ENCODE results near the gene LIAS.
A peak's percentile ranks its signal among the peaks of the same experiment; 100 is the strongest.
"Not testable (repeated sequence)": the region's sequence is repeated elsewhere in the genome, so short reads cannot be mapped to it uniquely, and the experiment has no call there.

Gene LIAS

GRCh38 chr4:39458505-39459300 is at the start of gene LIAS, which contains the start of gene RPL9:
LIAS (plus strand) TSS chr4:39459056; CDS start chr4:39459118, 62 bp downstream.
RPL9 (minus strand) TSS chr4:39458922; CDS start chr4:39458439, 483 bp downstream.
- peak; percentile 86 to 90 for DNase-seq (ENCODE audit: low read depth in 2 of 2)

- no peak for DNase-seq (ENCODE audit: low read depth in 2 of 2)
Observed at GRCh38 chr4:39410415-39410814, 48.4 kb upstream of the LIAS start.

GRCh38 chr4:39411561-39411960 is 47.3 kb upstream of the LIAS start:
- DNase-seq (ENCODE audit: low read depth in 2 of 2), result not testable (repeated sequence)

GRCh38 chr4:39415678-39416283 is 43.1 kb upstream of the LIAS start:
- no peak for DNase-seq (ENCODE audit: low read depth in 2 of 2)

GRCh38 chr4:39422247-39422646 is 36.6 kb upstream of the LIAS start:
- DNase-seq (ENCODE audit: low read depth in 2 of 2), result no peak

- DNase-seq (ENCODE audit: low read depth in 2 of 2), result not testable (repeated sequence)
Observed at GRCh38 chr4:39425297-39425696, 33.6 kb upstream of the LIAS start.

- DNase-seq (ENCODE audit: low read depth in 2 of 2), result no peak
Observed at GRCh38 chr4:39426728-39427127, 32.1 kb upstream of the LIAS start.

GRCh38 chr4:39427520-39428114 is 31.2 kb upstream of the LIAS start:
- no peak for DNase-seq (ENCODE audit: low read depth in 2 of 2)

- no peak for DNase-seq (ENCODE audit: low read depth in 2 of 2)
Observed at GRCh38 chr4:39429476-39430334, 29.2 kb upstream of the LIAS start.

GRCh38 chr4:39433878-39434492 is 24.9 kb upstream of the LIAS start:
- DNase-seq (ENCODE audit: low read depth in 2 of 2), result no peak

- no peak for DNase-seq (ENCODE audit: low read depth in 2 of 2)
Observed at GRCh38 chr4:39435659-39436563, 22.9 kb upstream of the LIAS start.

- no peak for DNase-seq (ENCODE audit: low read depth in 2 of 2)
Observed at GRCh38 chr4:39441593-39441992, 17.3 kb upstream of the LIAS start.

- DNase-seq (ENCODE audit: low read depth in 2 of 2), result no peak
Observed at GRCh38 chr4:39442998-39443397, 15.9 kb upstream of the LIAS start.

- DNase-seq (ENCODE audit: low read depth in 2 of 2), result no peak
Observed at GRCh38 chr4:39446483-39446841, 12.4 kb upstream of the LIAS start.

- peak in 1 of 2 donors; percentile 36 for DNase-seq (ENCODE audit: low read depth in 2 of 2)
Observed at GRCh38 chr4:39446842-39447573, 11.8 kb upstream of the LIAS start.

- no peak for DNase-seq (ENCODE audit: low read depth in 2 of 2)
Observed at GRCh38 chr4:39450618-39451017, 8.2 kb upstream of the LIAS start.

- no peak for DNase-seq (ENCODE audit: low read depth in 2 of 2)
Observed at GRCh38 chr4:39451423-39452023, 7.3 kb upstream of the LIAS start.

GRCh38 chr4:39452153-39452859 is 6.5 kb upstream of the LIAS start:
- no peak for DNase-seq (ENCODE audit: low read depth in 2 of 2)

Data from stimulated activated CD8-positive, alpha-beta memory T cell treated with anti-CD3 and anti-CD28 coated beads, Interleukin-2, amount 100 ng/mL, for 1 hour (primary cell).